Uterus (tissue), 2 donors: ENCODE measurements around the gene ANAPC15.

ENCODE experiments used
- CTCF ChIP-seq, 4 experiments: fragments of 200-600 bp in 2 of 4; fragments of 450-650 bp in 2 of 4; sonication (generic) in 2 of 4; IDR thresholded peaks; one replicate each; pipeline ENCODE4 v1.5.1; 2016 to 2019; ENCODE audit warnings: antibody characterized with exemption in 4 of 4, mild to moderate bottlenecking in 2 of 4, moderate library complexity in 1 of 4
- POLR2A ChIP-seq, 2 donors: fragments of 450-650 bp; IDR thresholded peaks; one replicate each; pipeline ENCODE4 v1.6.1; 2016; ENCODE audit warnings: antibody characterized with exemption in 2 of 2, mild to moderate bottlenecking in 1 of 2, moderate library complexity in 1 of 2

GRCh38 chr11:72100462-72100861 is 12.0 kb downstream of the ANAPC15 start:
- TF ChIP-seq CTCF (IDR thresholded peaks at IDR 0.05) = no peak
- no peak for TF ChIP-seq POLR2A (IDR thresholded peaks at IDR 0.05)
